WI38 (cell line): ENCODE measurements around the gene IZUMO4.
"Not testable (repeated sequence)": the region's sequence is repeated elsewhere in the genome, so short reads cannot be mapped to it uniquely, and the experiment has no call there.

Experiments
- H3K4me3 ChIP-seq: 2 replicates; pipeline ENCODE4 v1.5.1; 2011; ENCODE audit warnings: low read depth, mild to moderate bottlenecking, control low read depth, low read length
- TF ChIP-seq, protein P1 (sequence below): IDR thresholded peaks from 2 replicates; pipeline ENCODE4 v1.5.1; 2012; ENCODE audit warnings: low read depth, mild to moderate bottlenecking, control low read depth, low read length

Gene IZUMO4

GRCh38 chr19:2080336-2080988 lies 16.3 kb upstream of the IZUMO4 start:
- TF ChIP-seq, protein P1, sequence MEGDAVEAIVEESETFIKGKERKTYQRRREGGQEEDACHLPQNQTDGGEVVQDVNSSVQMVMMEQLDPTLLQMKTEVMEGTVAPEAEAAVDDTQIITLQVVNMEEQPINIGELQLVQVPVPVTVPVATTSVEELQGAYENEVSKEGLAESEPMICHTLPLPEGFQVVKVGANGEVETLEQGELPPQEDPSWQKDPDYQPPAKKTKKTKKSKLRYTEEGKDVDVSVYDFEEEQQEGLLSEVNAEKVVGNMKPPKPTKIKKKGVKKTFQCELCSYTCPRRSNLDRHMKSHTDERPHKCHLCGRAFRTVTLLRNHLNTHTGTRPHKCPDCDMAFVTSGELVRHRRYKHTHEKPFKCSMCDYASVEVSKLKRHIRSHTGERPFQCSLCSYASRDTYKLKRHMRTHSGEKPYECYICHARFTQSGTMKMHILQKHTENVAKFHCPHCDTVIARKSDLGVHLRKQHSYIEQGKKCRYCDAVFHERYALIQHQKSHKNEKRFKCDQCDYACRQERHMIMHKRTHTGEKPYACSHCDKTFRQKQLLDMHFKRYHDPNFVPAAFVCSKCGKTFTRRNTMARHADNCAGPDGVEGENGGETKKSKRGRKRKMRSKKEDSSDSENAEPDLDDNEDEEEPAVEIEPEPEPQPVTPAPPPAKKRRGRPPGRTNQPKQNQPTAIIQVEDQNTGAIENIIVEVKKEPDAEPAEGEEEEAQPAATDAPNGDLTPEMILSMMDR = no peak
- no peak overlapping the region for H3K4me3 ChIP-seq

DNA sequence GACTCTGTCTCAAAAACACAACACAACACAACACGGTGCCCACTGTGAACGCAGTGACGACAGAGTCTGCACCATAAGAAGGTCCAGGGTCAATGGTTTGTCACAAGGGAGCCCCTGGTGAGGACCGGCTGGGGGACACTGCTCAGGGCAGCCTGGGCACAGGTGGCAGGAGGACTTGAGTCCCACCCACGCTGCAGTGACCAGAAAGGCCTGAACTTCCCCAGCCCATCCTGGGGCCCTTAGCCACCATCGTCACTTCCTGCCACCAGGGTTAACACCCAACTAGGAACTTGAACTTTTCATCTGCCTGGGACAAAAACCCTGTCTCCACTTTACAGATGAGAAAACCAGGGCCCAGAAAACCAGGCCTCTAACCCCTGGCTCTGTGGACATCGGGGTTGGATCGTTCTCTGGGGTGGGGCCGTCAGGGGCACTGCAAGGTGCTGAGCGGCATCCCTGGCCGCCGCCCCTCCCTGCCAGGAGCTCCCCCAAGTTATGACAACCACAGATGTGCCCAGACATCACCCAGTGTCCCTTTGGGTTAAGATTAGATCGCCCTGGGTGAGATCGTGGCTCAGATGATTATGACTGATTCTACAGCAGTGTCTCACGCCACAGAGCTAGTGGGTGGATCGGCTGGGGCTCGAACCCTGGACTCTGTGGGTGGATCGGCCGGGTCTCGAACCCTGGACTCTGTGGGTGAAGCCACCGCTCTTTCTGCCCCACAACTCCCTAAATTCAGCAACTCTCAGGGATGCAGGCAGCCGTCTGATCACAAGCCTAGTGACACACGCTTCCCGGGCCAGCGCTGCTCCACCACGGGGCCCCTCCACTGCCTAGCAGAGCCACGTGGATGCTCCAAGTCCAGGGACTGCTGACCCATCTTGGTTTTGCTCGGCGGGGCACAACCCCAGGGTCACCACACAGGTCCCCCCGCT lies 14.6 kb upstream of the IZUMO4 start:
- no peak overlapping the region for H3K4me3 ChIP-seq
- TF ChIP-seq, protein P1 = no peak

DNA sequence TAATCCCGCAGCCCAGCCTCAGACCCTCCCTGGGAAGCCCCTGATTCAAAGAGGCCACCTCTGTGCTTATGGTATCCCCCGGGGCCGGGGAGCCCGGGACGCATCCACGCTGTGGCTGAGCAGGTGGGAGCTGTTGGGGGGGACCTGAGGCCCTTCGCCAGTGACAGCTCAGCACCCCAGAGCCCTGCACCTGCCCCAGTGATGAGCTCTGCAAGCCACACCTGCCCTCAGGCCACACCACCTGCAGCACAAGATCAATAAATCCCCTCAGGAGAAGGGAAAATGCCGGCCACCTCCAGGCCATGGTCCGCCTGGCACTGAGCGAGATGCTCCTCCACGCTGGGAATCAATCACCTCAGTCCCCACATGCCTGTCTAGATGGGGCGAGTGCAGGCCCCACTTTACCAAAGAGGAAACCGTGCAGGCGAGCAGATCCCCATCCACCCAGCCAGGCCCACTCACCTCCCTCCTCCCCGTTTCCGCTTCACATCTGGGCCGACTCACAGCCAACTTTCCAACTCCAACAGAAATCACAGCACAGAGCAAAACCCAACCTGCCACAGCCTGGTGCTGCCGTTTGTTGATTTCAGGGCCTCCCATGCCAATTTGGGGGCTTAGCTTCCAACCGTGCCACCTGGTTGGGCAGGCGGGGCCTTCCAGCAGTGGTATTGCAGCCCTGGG lies 13.4 kb upstream of the IZUMO4 start:
- no peak overlapping the region for H3K4me3 ChIP-seq
- TF ChIP-seq, protein P1 = no peak

GRCh38 chr19:2084993-2085720 lies 11.6 kb upstream of the IZUMO4 start:
- H3K4me3 ChIP-seq = no peak overlapping the region
- TF ChIP-seq, protein P1 = no peak

DNA sequence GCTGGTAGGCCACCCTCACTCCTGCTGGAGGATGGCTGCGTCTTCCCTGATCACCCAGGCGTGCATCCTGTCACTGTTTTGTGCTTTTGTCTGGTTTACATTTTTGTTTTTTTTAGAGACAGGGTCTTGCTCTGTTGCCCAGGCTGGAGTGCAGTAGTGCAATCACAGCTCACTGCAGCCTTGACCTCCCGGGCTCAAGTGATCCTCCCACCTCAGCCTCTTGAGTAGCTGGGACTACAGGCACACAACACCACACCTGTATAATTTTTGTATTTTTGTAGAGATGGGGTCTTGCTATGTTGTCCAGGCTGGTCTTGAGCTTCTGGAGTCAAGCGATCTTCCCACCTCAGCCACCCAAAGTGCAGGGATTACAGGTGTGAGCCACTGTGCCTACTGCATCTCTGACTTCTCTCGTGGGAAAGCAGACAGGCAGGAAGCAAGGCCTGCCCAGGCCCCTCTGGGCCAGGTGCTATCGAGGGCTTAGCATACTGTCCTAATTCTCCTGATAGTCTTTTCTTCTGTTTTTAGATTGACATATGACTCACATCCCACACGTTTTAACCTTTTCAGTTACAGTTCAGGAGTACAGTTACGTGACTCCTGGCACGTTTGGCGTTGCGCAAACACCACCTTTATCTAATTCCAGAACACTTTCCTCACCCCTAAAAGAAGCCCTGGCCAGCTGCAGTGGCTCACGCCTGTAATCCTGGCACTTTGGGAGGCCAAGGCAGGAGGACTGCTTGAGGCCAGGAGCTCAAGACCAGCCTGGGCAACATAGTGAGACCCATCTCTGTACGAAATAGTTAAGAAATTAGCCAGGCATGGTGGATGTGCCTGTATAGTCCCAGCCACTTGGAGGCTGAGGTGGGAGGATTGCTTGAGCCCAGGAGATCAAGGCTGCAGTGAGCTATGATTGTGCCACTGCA lies 9.8 kb upstream of the IZUMO4 start:
- not testable (repeated sequence) for H3K4me3 ChIP-seq

GRCh38 chr19:2087621-2088100 lies 9.1 kb upstream of the IZUMO4 start:
- no peak overlapping the region for H3K4me3 ChIP-seq
- TF ChIP-seq, protein P1 = no peak
